GM12873 (cell line): ENCODE results near the gene PRRC2A.

Experiments
- TF ChIP-seq, protein P1 (sequence below): IDR thresholded peaks from 2 replicates; pipeline ENCODE4 v1.5.1; 2012; ENCODE audit warnings: low read depth, mild to moderate bottlenecking, moderate library complexity, low read length, control low read depth; ENCODE audit not compliant: insufficient read depth; ENCODE audit errors: missing control alignments

PRRC2A gene

DNA sequence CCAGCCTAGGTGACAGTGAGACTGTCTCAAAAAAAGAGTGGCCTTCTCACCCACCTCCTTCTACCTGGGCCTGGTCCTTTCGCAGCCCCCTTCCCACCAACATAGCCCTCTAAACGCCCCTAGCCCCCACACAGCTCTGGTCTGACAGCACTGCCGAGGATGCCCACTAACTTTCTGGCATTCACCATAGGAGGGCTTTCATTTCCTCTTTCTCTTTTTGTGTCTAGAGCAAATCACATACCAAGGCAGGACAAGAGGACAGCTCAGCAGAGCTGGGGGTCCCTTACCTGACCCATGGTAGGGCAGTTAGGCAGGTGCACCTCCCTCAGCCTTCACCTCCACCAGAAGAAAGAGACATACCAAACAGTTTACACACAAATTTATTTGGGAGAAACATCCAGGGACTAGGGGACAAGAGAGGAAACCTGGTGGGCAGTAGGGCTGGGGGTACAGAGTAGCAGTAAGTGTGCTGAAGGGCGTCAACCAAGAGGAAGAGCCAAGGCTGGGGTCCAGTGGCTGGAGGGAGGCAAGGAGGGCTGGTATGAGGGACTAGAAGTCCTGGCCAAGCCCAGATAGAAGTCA is 55.9 kb downstream of the PRRC2A start:
- TF ChIP-seq, protein P1, sequence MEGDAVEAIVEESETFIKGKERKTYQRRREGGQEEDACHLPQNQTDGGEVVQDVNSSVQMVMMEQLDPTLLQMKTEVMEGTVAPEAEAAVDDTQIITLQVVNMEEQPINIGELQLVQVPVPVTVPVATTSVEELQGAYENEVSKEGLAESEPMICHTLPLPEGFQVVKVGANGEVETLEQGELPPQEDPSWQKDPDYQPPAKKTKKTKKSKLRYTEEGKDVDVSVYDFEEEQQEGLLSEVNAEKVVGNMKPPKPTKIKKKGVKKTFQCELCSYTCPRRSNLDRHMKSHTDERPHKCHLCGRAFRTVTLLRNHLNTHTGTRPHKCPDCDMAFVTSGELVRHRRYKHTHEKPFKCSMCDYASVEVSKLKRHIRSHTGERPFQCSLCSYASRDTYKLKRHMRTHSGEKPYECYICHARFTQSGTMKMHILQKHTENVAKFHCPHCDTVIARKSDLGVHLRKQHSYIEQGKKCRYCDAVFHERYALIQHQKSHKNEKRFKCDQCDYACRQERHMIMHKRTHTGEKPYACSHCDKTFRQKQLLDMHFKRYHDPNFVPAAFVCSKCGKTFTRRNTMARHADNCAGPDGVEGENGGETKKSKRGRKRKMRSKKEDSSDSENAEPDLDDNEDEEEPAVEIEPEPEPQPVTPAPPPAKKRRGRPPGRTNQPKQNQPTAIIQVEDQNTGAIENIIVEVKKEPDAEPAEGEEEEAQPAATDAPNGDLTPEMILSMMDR, result no peak

GRCh38 chr6:31676904-31677303 is 56.4 kb downstream of the PRRC2A start:
- TF ChIP-seq, protein P1, result no peak

- TF ChIP-seq, protein P1, result no peak
These were observed 57.4 kb downstream of the PRRC2A start for GRCh38 chr6:31677955-31678354.

DNA sequence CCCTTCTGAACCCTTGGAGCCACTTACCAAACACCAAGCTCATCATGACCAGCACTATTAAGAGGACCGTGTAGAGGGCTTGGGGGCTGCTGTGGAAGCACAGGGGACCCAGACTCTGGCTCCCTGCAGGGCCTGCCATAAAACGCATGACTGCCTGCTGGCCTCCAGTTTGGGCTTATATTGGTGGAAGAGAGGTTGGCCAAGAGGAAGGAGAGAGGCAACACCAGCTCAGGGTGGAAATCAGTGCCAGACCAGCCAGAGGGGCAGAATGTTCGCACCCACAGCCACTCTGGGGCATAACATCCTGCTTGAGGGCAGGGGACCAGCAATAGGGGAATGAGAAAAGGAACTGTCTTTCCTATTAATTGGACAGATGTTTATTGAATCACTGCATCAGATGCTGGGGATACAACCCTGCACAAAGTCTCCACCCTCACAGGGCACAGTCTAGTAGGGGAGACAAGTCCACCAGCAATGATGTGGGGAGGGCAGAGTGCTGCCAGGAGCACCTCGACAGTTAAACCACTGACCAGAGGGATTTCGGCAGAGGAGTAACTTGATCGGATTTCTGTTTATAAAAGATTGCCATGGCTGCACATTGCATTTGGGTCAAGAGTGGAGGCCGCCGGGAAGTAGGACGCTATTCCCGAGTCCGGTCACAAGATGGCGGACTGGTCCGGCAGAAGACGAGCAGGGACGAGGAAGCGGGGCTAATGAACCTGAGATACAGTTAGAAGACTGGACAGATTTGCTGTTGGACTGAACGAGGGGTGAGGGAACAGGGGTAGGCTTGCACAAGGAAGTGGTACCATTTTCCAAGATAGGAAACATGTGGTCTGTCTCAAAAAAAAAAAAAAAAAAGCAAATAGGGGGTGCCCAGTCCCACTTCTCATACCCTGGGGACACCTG is 60.0 kb downstream of the PRRC2A start, which contains the start of gene LY6G5C:
Gene LY6G5C, minus strand, starts transcription at position 842 of the 909 bp plus-strand sequence. Its CDS starts 694 bp downstream, at position 148.
- TF ChIP-seq, protein P1, result peak; percentile 78

- TF ChIP-seq, protein P1, result peak; percentile 26
These were observed 60.7 kb downstream of the PRRC2A start for GRCh38 chr6:31681135-31681671.

- TF ChIP-seq, protein P1, result no peak
These were observed 63.1 kb downstream of the PRRC2A start for GRCh38 chr6:31683591-31683990.

DNA sequence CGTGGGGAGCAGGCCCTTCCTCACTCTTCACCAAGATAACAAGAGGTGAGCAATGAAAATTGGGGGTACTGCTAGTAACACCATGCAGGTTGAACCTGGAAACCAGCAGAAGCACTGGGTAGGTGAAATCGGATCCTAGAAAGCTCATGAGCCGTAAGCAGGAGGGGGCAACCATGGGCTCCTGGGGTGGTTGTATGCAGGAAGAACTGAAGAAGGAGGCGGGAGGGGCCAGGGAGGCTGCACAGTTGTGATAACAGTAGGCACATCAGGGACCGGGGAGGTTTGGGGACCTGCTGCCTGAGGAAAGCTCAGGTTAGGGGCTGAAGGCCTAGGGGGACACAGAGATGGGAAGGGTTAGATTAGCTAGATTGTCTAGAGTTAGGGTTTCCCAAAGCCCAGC is 66.0 kb downstream of the PRRC2A start:
- TF ChIP-seq, protein P1, result no peak
